SK-MEL-5 (cell line): Measurements from ENCODE around the gene HEXIM2. TPM values are rescaled to one million over a fixed set of nuclear protein-coding genes. Genes with fewer than 3 reads are reported as not detected.

ENCODE experiments used
- DNase-seq: peaks from one replicate; pipeline ENCODE4 v3.0.0-alpha.2; 2016; ENCODE audit warnings: low read depth, low spot score
- in situ Hi-C: cut with HindIII; loops from 2 replicates; pipeline ENCODE4 v1.10.0; 2016; ENCODE audit warnings: low sequenced_read_pairs, high pct_unique_total_duplicates, low pct_unique_long_range_greater_than_20kb
- total RNA-seq: library from RNA; depleted of rRNA; stranded (reverse); fragments of >200 nt; shearing (Covaris generic); gene quantifications from 2 replicates; pipeline ENCODE4 v1.2.3, GENCODE V29; 2014

HEXIM2 gene
- total RNA-seq, 1 experiment from 2014 or later, result 14.0 TPM

DNA sequence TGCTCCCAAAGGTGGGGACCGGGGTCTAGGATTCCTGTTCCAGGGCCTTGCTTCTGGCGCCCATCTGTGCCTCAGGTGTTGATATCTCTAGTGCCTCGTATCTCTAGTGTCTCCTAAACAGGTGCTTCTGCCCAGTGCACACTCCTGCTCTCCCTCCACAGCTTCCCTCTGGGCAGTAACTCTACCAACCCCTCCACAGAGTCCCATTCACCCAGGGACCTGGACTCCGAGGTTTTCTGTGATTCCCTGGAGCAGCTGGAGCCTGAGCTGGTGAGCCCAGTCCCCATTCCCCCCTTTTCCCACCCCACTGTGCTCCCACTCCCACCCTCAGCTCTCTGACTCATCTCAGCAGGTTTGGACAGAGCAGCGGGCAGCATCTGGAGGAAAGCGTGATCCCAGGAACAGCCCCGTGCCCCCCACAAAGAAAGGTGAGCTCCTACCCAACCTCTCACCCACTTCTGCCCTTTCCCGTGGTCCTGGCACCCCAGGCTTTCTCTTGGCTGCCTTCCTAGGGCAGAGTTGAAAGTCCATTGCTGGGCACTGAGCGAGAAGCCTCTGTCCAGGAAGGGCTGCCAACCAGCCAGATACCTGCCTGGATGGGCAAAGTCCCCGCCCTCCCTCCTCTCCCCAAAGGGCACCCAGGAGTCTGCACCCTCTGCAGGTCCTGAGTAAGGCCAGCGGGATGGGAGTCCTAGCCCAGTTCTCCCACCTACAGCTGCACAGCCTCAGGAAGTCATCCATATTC, 23.9 kb upstream of the HEXIM2 start:
- no peak for DNase-seq
- in situ Hi-C loops, result no loop called here

DNA sequence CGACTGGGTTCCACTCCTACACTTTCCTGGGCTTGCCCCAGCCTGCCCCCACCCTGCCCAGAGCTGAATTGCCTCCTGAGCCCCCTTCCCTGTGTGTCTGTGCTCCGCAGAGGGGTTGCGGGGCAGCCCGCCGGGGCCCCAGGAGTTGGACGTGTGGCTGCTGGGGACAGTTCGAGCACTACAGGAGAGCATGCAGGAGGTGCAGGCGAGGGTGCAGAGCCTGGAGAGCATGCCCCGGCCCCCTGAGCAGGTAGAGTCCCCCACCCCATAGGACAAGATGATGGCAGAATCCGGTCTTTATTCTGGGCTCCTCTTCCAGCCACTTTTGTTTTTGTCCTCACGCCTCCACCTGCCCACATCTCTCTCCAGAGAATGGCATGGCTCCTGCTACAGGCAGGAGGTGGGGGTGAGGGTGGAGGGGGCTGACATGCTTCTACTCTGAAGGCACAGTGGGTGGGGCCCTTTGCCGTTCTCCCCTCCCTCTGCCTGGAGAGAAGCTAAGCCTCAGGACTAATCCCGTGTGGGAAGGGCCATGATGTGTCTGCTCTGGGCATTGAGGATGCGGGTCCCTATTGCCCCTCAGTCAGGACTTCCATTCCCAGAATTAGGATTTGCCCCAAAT, 22.7 kb upstream of the HEXIM2 start:
- in situ Hi-C loops, result no loop called here

DNA sequence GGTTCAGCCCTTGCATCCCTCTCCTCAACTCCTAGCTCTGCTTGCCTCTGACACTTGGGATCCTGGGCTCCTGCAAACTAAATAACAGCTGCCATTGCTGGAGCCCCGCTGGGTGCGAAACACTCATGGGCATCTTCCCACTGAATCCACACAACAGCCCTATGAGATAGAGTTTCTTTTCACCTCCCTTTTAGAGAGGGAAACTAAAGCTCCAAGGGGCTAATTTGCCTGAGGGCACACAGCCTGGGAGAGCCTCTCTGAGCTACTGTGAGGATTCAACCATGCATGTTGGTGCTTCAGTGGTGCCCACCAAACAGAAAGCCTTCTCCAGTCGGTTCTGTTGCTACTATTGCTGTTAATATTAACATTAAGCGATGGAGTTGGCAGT, 22.1 kb upstream of the HEXIM2 start:
- DNase-seq, result no peak
- in situ Hi-C loops, result no loop called here

More for the DNA sequence above, 22.7 kb upstream of the HEXIM2 start:
- DNase-seq, result no peak

DNA sequence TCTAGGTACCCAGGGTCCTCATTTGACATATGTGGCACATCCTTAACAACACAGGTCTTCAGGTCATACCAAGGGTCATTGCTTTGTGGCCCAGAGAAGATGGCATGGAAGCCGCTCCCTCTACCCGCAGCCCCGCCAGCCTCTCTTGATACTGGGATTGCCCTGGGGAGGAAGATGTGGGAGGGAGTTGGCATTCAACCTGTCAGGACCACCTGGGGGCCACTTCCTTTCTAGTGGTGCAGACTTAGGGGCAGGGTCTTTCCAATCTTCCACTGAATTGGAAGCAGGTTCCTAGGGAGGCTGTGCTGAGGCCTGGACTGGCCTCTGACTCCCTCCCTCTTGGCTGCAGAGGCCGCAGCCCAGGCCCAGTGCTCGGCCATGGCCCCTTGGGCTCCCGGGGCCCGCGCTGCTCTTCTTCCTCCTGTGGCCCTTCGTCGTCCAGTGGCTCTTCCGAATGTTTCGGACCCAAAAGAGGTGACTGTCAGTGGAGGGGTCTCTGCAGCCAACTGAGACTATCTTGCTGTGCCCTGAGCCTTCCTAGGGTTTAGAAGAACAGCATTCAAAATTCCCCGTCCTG, 18.5 kb upstream of the HEXIM2 start:
- no peak for DNase-seq
- in situ Hi-C loops, result no loop called here

DNA sequence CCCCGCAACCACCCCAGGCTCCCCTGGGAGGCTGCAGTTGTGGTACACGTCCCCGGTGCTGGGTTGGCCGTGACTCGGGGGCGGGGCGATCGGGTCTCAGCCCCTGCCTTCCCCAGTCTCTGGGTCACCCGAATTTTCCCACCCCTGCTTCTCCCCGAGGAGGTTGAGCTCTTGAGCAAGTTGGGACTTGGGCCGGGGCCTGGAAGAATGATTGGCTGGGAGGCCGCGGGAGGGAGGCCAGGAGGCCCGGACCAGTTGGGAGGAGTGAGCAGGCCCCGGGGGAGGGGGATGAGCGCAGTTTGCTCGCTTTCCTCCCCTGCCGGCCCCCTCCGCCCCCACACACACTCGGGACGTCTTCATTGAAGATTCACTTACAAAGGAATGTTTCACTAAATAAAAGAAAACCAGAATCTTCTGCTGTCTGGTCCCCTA, 17.9 kb upstream of the HEXIM2 start:
- in situ Hi-C loops, result no loop called here
- DNase-seq, result no peak

DNA sequence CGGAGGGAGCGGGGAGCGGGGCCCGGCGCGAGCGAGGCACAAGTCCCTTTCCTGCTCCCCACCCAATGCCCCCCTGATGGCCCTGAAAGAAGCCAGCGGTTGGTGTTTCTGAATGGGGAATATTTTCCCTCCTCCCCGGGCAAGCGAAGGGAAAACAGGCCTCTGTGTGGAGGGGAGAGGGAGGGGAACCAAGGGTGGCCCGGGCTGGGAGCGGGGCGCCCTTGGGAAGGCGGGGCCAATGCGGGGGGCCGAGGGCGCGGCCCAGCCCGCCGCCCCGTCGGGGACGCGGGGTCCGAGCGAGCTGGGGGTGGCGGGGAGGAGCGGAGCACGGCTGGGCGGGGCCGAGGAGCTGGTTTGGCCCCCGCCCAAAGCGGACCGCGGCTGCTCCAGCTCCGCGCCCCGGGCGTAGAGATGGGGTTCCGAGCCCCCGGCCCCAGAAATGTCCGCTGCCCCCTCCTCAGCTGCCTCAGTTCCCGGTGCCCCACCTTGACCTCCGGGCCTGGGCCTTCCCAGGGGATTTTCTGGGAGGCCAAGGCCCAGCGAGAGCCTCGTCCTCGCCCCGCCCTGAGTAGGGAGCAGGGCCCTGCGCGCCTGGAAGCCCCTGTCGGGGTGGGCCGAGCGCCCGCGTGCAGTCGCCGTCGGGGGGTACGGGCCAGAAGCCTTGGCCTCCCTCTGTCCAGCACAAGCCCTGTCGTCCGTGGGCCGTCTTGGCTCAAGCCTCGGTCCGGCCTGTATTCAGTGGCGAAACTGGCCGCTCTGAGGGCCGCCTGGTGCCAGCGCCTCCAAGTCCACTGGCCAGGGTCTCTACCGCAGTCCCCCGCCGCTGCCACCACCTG, 17.3 kb upstream of the HEXIM2 start:
- DNase-seq, result no peak

DNA sequence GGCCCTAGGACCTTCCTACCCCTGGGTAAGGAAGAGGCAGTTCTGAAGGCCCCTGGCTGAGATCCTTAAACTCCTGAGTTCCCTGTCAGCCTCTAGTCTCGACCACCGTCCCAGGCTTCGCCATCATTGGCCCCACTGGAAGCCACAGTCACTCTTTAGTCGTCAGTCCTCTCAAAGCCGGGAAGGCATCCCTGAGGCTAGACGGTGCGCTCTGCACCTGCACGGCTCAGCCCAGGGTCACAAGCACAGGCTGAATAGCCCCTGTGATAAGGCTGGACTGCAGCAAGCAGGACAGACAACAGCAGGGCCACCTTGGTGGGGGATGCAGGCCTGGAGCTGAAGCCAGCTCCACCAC, 16.7 kb upstream of the HEXIM2 start:
- in situ Hi-C loops, result no loop called here
- DNase-seq, result no peak

More for the DNA sequence above, 17.3 kb upstream of the HEXIM2 start:
- in situ Hi-C loops, result no loop called here

DNA sequence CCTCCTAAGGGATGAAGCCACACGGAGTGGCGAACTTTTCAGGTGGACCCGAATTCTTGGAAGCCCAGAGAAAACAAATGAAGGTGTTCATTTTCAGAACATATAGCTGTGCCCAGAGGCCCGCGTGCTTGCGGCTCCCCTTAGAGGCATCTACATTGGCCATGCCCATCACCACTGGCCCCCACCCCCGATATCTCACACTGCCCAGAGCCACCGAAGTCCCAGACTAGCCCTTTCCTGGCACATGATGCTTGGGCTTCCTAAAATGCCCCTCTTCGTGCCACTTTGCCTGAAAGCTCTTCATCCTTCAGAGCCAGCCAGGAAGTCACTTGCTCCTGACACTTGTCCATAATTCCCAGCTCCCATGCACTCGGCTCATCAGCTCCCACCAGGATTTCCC, 15.5 kb upstream of the HEXIM2 start:
- no peak for DNase-seq
- in situ Hi-C loops, result no loop called here

DNA sequence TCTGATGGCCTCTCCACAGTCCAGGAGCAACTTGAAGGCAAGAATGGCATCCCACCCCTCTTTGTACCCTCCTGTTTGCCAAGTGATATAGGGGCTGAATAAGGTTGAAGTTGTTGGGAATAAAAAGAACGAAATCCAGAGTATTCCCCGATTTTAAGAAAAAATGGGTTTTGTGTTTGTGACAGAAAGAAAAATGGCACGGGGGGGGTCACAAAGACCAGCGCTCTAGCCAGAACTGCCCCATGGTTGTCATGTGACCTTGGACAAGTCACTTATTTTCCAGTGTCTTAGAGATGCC, 15.1 kb upstream of the HEXIM2 start:
- DNase-seq, result no peak
- in situ Hi-C loops, result no loop called here

DNA sequence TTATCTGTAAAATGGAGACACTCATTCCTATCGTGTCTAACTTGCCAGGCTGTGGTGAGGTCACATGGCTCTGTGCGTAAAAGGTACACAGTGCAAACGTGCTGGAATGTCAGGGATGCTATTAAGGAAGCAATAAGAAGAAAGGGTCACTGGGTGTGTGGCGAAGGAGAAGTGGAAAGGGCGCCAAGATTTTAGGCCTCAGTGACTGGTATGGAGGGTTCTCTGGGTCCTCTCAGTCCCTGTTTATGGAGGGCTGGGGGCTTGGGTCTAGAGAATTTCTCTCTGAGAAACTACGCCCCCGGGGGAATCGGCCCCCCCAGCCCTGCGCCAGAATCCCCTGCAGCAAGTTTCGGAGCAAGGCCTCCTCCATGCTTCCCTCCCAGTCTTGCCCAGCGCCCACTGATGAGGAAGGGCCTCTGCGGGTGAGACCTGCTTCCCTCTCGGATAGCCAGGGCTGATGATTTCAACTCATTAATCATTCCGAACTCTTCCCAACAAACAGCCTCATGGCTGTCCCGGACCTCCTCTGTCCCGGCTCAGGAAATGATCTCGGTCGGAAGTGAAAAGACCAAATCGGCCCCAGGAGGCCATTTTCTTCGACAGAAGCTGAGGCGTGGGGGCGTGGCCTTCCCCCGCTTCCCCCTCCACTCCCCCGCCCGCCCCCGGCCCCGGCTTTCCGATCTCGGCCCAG, 14.6 kb upstream of the HEXIM2 start:
- in situ Hi-C loops, result no loop called here
- peak; percentile 94 for DNase-seq

DNA sequence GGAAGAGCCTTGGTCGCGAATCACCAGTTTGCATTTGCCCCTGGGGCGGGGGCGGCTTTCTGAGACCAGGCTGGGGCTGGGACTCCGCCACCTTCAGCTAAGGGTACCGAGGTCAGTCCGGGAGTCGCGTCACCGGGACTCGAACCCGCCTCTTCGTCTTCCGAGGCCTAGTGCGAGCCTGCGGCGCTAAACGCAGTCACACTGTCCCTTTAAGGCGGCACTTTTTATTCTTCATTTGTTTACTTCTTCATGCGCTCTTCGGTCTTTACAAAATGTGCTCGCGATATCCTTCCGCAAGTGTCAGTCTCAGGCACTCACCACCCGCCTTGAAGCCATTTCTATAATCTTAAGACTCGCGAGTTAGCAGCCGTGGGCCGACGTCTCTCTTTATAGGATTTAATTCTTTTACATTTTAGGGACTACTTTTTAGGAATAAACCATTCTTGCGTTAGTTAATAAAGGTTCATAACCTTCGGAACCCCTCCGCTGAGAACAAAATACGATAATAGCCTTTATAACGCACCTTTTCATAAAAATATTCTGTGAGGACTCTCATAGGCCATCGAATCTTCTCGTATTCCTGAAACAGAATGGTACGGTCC, 14.0 kb upstream of the HEXIM2 start:
- in situ Hi-C loops, result no loop called here

DNA sequence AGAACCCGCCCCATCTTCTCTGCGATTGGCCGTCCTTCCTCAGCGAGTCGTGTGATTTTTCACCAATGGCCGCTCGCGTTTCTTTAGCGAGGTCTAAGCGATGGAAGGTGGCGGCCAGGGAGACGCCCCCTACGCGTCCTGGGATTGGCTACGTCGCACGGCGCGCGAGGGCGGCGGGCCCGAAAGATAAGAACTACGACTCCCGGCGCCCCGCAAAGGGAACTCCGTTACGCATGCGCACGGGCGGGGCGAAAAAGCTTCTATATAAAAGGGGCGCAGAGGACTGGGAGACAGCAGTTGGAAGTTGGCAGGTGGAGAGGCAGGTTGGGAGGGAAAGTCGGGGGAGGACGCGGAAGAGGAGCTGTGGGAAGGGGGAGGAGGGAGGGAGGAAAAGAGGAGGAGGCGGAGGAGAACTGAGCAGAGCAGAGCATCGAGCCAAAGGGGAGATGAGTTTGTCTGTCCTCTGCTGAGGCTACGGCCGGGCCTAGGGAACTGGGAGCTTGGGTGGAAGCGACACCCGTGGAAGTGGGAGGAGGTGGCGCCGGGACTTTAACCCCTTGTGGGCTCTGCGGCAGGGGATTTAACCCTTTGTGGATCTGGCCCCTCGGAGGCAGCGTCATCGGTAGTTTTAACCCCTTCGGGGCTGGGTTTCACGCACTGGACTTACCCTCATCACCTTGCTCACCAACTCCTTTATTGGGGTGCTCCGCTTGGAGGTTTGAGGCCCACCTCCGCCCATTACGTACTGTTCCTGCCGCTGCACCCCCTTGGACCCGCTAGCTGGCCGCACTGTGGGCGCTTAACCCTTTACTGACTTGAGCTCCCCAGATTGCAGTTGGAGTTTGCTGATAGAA, 13.3 kb upstream of the HEXIM2 start, which contains the start of gene HEXIM1:
Gene HEXIM1, plus strand, starts transcription at position 293 of the 854 bp plus-strand sequence. CDS start 716 bp downstream, outside the sequence.
- peak; percentile 99 for DNase-seq
- in situ Hi-C loops, result no loop called here

More for the DNA sequence above, 14.0 kb upstream of the HEXIM2 start:
- peak; percentile 94 for DNase-seq

DNA sequence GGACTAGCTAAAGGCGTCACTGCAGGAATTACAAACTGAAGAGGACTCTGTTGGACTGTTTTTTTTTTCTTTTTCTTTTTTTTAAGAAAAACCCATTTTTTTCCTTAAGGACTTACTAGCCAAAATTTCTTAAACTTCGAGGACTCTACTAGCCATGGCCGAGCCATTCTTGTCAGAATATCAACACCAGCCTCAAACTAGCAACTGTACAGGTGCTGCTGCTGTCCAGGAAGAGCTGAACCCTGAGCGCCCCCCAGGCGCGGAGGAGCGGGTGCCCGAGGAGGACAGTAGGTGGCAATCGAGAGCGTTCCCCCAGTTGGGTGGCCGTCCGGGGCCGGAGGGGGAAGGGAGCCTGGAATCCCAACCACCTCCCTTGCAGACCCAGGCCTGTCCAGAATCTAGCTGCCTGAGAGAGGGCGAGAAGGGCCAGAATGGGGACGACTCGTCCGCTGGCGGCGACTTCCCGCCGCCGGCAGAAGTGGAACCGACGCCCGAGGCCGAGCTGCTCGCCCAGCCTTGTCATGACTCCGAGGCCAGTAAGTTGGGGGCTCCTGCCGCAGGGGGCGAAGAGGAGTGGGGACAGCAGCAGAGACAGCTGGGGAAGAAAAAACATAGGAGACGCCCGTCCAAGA, 12.5 kb upstream of the HEXIM2 start:
- peak; percentile 82 for DNase-seq
- in situ Hi-C loops, result no loop called here

DNA sequence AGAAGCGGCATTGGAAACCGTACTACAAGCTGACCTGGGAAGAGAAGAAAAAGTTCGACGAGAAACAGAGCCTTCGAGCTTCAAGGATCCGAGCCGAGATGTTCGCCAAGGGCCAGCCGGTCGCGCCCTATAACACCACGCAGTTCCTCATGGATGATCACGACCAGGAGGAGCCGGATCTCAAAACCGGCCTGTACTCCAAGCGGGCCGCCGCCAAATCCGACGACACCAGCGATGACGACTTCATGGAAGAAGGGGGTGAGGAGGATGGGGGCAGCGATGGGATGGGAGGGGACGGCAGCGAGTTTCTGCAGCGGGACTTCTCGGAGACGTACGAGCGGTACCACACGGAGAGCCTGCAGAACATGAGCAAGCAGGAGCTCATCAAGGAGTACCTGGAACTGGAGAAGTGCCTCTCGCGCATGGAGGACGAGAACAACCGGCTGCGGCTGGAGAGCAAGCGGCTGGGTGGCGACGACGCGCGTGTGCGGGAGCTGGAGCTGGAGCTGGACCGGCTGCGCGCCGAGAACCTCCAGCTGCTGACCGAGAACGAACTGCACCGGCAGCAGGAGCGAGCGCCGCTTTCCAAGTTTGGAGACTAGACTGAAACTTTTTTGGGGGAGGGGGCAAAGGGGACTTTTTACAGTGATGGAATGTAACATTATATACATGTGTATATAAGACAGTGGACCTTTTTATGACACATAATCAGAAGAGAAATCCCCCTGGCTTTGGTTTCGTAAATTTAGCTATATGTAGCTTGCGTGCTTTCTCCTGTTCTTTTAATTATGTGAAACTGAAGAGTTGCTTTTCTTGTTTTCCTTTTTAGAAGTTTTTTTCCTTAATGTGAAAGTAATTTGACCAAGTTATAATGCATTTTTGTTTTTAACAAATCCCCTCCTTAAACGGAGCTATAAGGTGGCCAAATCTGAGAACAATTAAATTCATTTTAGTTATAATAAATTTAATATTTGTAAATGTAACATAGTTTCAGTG, 11.7 kb upstream of the HEXIM2 start:
- in situ Hi-C loops, result no loop called here
- DNase-seq, result peak; percentile 52
